ENCODE results near the gene GAS2L3.

- no peak for TF ChIP-seq POLR2A (IDR thresholded peaks at IDR 0.05)
- TF ChIP-seq, protein P1, sequence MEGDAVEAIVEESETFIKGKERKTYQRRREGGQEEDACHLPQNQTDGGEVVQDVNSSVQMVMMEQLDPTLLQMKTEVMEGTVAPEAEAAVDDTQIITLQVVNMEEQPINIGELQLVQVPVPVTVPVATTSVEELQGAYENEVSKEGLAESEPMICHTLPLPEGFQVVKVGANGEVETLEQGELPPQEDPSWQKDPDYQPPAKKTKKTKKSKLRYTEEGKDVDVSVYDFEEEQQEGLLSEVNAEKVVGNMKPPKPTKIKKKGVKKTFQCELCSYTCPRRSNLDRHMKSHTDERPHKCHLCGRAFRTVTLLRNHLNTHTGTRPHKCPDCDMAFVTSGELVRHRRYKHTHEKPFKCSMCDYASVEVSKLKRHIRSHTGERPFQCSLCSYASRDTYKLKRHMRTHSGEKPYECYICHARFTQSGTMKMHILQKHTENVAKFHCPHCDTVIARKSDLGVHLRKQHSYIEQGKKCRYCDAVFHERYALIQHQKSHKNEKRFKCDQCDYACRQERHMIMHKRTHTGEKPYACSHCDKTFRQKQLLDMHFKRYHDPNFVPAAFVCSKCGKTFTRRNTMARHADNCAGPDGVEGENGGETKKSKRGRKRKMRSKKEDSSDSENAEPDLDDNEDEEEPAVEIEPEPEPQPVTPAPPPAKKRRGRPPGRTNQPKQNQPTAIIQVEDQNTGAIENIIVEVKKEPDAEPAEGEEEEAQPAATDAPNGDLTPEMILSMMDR (IDR thresholded peaks at IDR 0.05), result peak in 2 of 3 donors; percentile 47 to 65
Measured at GRCh38 chr12:100668945-100669536, 95.6 kb downstream of the GAS2L3 start.
